ENCODE results near the gene GAS5.
A peak's percentile ranks its signal among the peaks of the same experiment; 100 is the strongest.

The GAS5 gene

GRCh38 chr1:173876732-173877131, 8.9 kb upstream of the GAS5 start:
- TF ChIP-seq BHLHE40 (IDR thresholded peaks at IDR 0.05; ENCODE audit: borderline replicate concordance) (no peak), TARDBP (IDR thresholded peaks at IDR 0.05) (no peak), ELF4 (IDR thresholded peaks at IDR 0.05) (no peak), FOXK2 (IDR thresholded peaks at IDR 0.05) (no peak), SUZ12 (IDR thresholded peaks at IDR 0.05) (no peak), FOXM1 (IDR thresholded peaks at IDR 0.05; ENCODE audit: borderline replicate concordance) (no peak), FOXA1 (IDR thresholded peaks at IDR 0.05) (no peak)
- no peak for DNase-seq (ENCODE audit: extremely low spot score)
- CTCF ChIA-PET = no interaction called here
- POLR2A ChIA-PET = interaction anchor here (1.1 kb wide), 1 partner anchor 9 kb away, joined by 3 read pairs; the partner anchor contains the start of genes GAS5 and ZBTB37

GRCh38 chr1:173871500-173871899, 3.7 kb upstream of the GAS5 start:
- DNase-seq (ENCODE audit: extremely low spot score) = no peak
- CTCF ChIA-PET = no interaction called here
- TF ChIP-seq FOXM1 (IDR thresholded peaks at IDR 0.05; ENCODE audit: borderline replicate concordance) (no peak), HDGF (IDR thresholded peaks at IDR 0.05; ENCODE audit: borderline replicate concordance) (no peak), SUZ12 (IDR thresholded peaks at IDR 0.05) (no peak), TARDBP (IDR thresholded peaks at IDR 0.05) (no peak)
- POLR2A ChIA-PET = no interaction called here

- CTCF ChIA-PET = no interaction called here
- POLR2A ChIA-PET = no interaction called here
- no peak for DNase-seq (ENCODE audit: extremely low spot score)
- no peak for TF ChIP-seq PKNOX1 (IDR thresholded peaks at IDR 0.05)
- no peak for TF ChIP-seq SUZ12 (IDR thresholded peaks at IDR 0.05)
- no peak for TF ChIP-seq FOXK2 (IDR thresholded peaks at IDR 0.05)
- no peak for TF ChIP-seq CTBP1 (IDR thresholded peaks at IDR 0.05; ENCODE audit: borderline replicate concordance)
Measured at GRCh38 chr1:173871091-173871490, 3.3 kb upstream of the GAS5 start.

GRCh38 chr1:173870252-173871075, 2.7 kb upstream of the GAS5 start:
- no peak for TF ChIP-seq ARNT (IDR thresholded peaks at IDR 0.05)
- TF ChIP-seq BHLHE40 (IDR thresholded peaks at IDR 0.05; ENCODE audit: borderline replicate concordance) = no peak
- no peak for TF ChIP-seq SUZ12 (IDR thresholded peaks at IDR 0.05)
- TF ChIP-seq CTBP1 (IDR thresholded peaks at IDR 0.05; ENCODE audit: borderline replicate concordance) = no peak
- no peak for TF ChIP-seq PKNOX1 (IDR thresholded peaks at IDR 0.05)
- no peak for TF ChIP-seq FOXA1 (IDR thresholded peaks at IDR 0.05)
- no peak for TF ChIP-seq HDGF (IDR thresholded peaks at IDR 0.05; ENCODE audit: borderline replicate concordance)
- TF ChIP-seq NFRKB (IDR thresholded peaks at IDR 0.05) = no peak
- no peak for TF ChIP-seq SP1 (IDR thresholded peaks at IDR 0.05)
- no peak for TF ChIP-seq ZNF384 (IDR thresholded peaks at IDR 0.05)
- TF ChIP-seq ELF4 (IDR thresholded peaks at IDR 0.05) = no peak
- no peak for TF ChIP-seq L3MBTL2 (conservative IDR thresholded peaks at IDR 0.05)
- ChIA-PET POLR2A (interaction anchor here (0.8 kb wide), 1 partner anchor 46 kb away, joined by 5 read pairs; the partner anchor contains the start of gene DARS2), CTCF (no interaction called here)
- no peak for DNase-seq (ENCODE audit: extremely low spot score)

- no peak for TF ChIP-seq TARDBP (IDR thresholded peaks at IDR 0.05)
- TF ChIP-seq LEF1 (IDR thresholded peaks at IDR 0.05; ENCODE audit: borderline replicate concordance) = no peak
- TF ChIP-seq HDGF (IDR thresholded peaks at IDR 0.05; ENCODE audit: borderline replicate concordance) = no peak
- no peak for TF ChIP-seq NFRKB (IDR thresholded peaks at IDR 0.05)
- no peak for TF ChIP-seq ARNT (IDR thresholded peaks at IDR 0.05)
- no peak for TF ChIP-seq ZNF384 (IDR thresholded peaks at IDR 0.05)
- TF ChIP-seq SP1 (IDR thresholded peaks at IDR 0.05) = no peak
- TF ChIP-seq ELF4 (IDR thresholded peaks at IDR 0.05) = no peak
- TF ChIP-seq PKNOX1 (IDR thresholded peaks at IDR 0.05) = no peak
- no peak for TF ChIP-seq SUZ12 (IDR thresholded peaks at IDR 0.05)
- TF ChIP-seq CTBP1 (IDR thresholded peaks at IDR 0.05; ENCODE audit: borderline replicate concordance) = no peak
- TF ChIP-seq FOXA1 (IDR thresholded peaks at IDR 0.05) = no peak
- no peak for TF ChIP-seq FOXM1 (IDR thresholded peaks at IDR 0.05; ENCODE audit: borderline replicate concordance)
- no peak for TF ChIP-seq BHLHE40 (IDR thresholded peaks at IDR 0.05; ENCODE audit: borderline replicate concordance)
- TF ChIP-seq FOXK2 (IDR thresholded peaks at IDR 0.05) = no peak
- TF ChIP-seq L3MBTL2 (conservative IDR thresholded peaks at IDR 0.05) = no peak
- CTCF ChIA-PET = interaction anchor here (0.5 kb wide), 1 partner anchor 378 kb away, joined by 3 read pairs; no protein-coding TSS in a partner anchor
- no peak for DNase-seq (ENCODE audit: extremely low spot score)
- POLR2A ChIA-PET = interaction anchor here (1.0 to 2.4 kb wide), 4 partner anchors 10 to 172 kb away, joined by 4 to 7 read pairs (median 4); no protein-coding TSS in a partner anchor
Measured at GRCh38 chr1:173869021-173869359, 1.2 kb upstream of the GAS5 start.

- POLR2A ChIA-PET = interaction anchor here (0.6 to 2.4 kb wide), 18 partner anchors 8 to 930 kb away, joined by 3 to 12 read pairs (median 4); partner anchors contain the start of genes DARS2 and KLHL20
- TF ChIP-seq CTBP1 (IDR thresholded peaks at IDR 0.05; ENCODE audit: borderline replicate concordance) = peak; percentile 3; the same call in 1 of the 2 replicates
- no peak for TF ChIP-seq ZNF384 (IDR thresholded peaks at IDR 0.05)
- no peak for TF ChIP-seq ELF4 (IDR thresholded peaks at IDR 0.05)
- TF ChIP-seq TARDBP (IDR thresholded peaks at IDR 0.05) = no peak
- TF ChIP-seq L3MBTL2 (conservative IDR thresholded peaks at IDR 0.05) = peak; percentile 33
- no peak for TF ChIP-seq HDGF (IDR thresholded peaks at IDR 0.05; ENCODE audit: borderline replicate concordance)
- TF ChIP-seq NFRKB (IDR thresholded peaks at IDR 0.05) = no peak
- DNase-seq (ENCODE audit: extremely low spot score) = peak; percentile 85
- CTCF ChIA-PET = interaction anchor here (0.5 kb wide), 1 partner anchor 378 kb away, joined by 3 read pairs; no protein-coding TSS in a partner anchor
Measured at GRCh38 chr1:173868266-173869020, 654 bp upstream of the GAS5 start, which contains the start of gene ZBTB37. Gene ZBTB37 (plus strand): TSS chr1:173868380. CDS start chr1:173870226, 1,846 bp downstream.

Measured in HEK293T (cell line).